Caki2 (cell line): ENCODE measurements around the gene ACOXL. TPM values are rescaled to one million over a fixed set of nuclear protein-coding genes. Genes with fewer than 3 reads are reported as not detected.

Source experiments
- DNase-seq: peaks from one replicate; pipeline ENCODE4 v3.0.0-alpha.2; 2015; ENCODE audit warnings: low read depth
- in situ Hi-C: cut with HindIII; loops from 2 replicates; pipeline ENCODE4 v1.10.0; 2016; ENCODE audit warnings: low sequenced_read_pairs, low pct_unique_long_range_greater_than_20kb, mixed read lengths
- total RNA-seq: library from RNA; depleted of rRNA; stranded (reverse); fragments of >200 nt; shearing (Covaris generic); gene quantifications from 2 replicates; pipeline ENCODE4 v1.2.3, GENCODE V29; 2014; ENCODE audit warnings: low replicate concordance

Gene ACOXL
- total RNA-seq, 1 experiment from 2014 or later = not detected

- in situ Hi-C loops = no loop called here
- no peak for DNase-seq
These were observed 290.3 kb downstream of the ACOXL start for GRCh38 chr2:111022633-111023032.

- no peak for DNase-seq
- in situ Hi-C loops = no loop called here
These were observed 292.1 kb downstream of the ACOXL start for GRCh38 chr2:111024496-111024895.

DNA sequence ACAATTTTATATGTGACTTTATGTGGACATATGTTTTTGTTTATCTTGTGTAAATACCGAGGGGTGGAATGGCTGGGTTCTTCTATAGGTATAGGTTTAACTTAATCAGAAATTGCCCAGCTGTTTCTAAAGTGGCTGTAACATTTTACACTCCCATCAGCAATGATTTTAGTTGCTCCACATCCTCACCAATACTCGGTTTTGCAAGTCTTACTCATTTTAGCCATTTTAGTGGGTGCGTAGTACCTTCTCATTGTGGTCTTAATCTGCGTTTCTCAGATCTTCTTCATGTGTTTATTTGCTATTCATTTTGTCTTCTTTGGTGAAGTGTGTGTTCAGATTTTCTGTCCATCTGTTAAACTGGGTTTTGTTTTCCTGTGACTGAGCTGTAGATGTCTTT, 292.9 kb downstream of the ACOXL start:
- DNase-seq = no peak
- in situ Hi-C loops = no loop called here

- DNase-seq = no peak
- in situ Hi-C loops = no loop called here
These were observed 296.3 kb downstream of the ACOXL start for GRCh38 chr2:111028720-111029119.

- in situ Hi-C loops = no loop called here
- DNase-seq = peak; percentile 68
These were observed 297.0 kb downstream of the ACOXL start for GRCh38 chr2:111029181-111029927.

DNA sequence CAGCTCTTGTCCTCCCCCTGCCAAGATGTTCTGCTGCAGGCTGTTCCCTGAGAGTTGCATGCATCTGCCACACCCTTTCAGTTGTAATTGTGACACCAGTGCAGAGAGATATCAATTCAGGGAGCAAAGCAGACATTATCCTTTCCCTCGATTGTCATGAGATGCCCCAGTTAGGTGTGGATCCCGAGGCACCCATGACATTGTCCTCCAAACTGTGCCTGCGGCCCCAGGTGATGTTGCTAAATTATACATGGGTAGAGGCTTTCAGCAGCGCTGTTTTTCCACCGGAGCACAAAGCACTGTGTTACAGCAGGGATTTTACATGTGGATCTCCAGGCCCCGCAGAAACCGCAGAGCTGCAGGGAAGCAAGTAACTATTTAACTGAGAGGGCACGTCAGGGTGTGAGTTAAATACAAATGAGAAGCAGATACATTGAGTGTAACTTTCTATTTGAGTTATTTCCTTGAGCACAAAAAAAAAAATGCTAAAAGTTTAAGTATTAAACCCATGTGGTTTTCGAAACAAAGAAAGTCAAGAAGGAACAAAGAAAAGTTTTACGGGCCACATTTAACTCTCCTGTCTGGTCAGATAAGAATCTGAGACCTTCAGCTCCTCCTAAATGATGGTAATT, 298.0 kb downstream of the ACOXL start:
- DNase-seq = peak; percentile 86
- in situ Hi-C loops = no loop called here

DNA sequence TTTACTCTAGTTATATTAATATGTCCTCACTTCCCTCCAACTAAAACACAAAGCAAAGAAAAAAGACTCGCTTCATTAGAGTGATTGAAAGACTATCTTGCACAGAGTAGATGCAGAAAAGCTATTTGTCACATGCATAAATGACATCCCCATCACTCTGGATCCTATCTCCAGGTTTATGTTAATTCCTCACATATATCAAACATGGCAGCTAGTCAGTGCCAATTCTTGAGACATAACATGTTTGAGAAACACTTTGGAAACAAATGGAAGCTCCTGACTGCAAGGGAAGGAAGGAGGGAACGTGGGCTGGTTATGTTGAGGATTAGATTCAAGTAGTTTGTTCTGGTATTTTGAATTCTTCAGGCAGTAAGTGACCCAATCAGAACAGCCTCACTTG, 298.6 kb downstream of the ACOXL start:
- DNase-seq = no peak
- in situ Hi-C loops = no loop called here

GRCh38 chr2:111031546-111032478, 299.4 kb downstream of the ACOXL start:
- DNase-seq = no peak
- in situ Hi-C loops = no loop called here

GRCh38 chr2:111032721-111033429, 300.5 kb downstream of the ACOXL start:
- DNase-seq = peak; percentile 83

DNA sequence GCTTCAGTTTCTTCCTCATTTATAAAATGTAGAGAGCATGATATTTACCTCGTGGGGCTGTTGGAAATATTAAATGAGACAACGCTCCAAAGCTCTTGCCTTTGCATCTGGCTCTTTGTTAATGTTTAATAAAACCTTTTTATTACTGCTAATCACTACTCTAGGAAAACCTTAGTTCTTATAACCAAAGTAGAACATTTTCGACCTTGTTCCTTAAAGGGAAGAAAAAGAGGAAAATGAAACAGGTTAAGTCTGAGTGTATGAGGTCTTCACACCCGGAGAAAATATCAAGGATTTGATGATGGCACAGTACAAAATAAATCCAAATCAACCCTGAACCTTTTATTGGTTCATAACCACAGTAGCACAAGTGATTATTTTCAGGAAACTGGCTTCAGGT, 301.8 kb downstream of the ACOXL start:
- no peak for DNase-seq
- in situ Hi-C loops = no loop called here

More at GRCh38 chr2:111032721-111033429, 300.5 kb downstream of the ACOXL start:
- in situ Hi-C loops = no loop called here

GRCh38 chr2:111034606-111035005, 302.2 kb downstream of the ACOXL start:
- in situ Hi-C loops = no loop called here
- DNase-seq = no peak

DNA sequence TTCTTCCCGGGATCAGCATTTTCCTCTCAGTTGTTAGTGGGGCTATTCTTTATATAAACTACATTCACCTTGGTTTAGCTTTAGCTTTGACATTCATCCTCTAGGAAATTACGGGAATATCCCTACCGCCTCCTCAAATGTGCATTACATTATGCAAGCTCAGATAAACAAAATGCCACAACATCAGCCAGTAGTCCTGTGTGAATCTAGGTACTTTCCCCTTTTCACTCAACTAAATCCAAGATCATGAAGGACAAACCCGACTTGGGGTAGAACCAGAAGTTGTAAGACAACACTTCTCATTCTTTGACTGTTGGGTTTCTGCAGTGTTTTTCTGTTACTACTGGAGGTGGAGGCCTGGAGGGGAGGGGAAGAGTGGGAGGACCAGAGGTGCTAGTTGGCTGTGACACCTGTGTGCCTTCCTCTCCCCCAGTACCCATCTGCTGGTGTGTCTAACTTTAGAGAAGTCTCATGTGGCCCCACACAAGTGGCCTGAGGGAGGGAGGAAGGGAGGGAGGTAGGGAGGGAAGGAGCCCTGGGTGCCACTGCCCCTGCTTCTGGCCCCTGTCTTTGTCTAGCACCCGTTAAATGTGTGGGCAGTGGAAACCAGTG, 303.6 kb downstream of the ACOXL start:
- in situ Hi-C loops = no loop called here

GRCh38 chr2:111037128-111037527, 304.8 kb downstream of the ACOXL start:
- in situ Hi-C loops = no loop called here

More for the DNA sequence above, 303.6 kb downstream of the ACOXL start:
- DNase-seq = no peak

GRCh38 chr2:111039628-111040383, 307.4 kb downstream of the ACOXL start:
- DNase-seq = no peak
- in situ Hi-C loops = no loop called here

More at GRCh38 chr2:111037128-111037527, 304.8 kb downstream of the ACOXL start:
- DNase-seq = no peak

GRCh38 chr2:111041398-111042202, 309.2 kb downstream of the ACOXL start:
- DNase-seq = no peak
- in situ Hi-C loops = no loop called here

- in situ Hi-C loops = no loop called here
- no peak for DNase-seq
These were observed 309.9 kb downstream of the ACOXL start for GRCh38 chr2:111042261-111042660.
